Measurements from ENCODE around the gene DNAJC21.
"Not testable (repeated sequence)": the region's sequence is repeated elsewhere in the genome, so short reads cannot be mapped to it uniquely, and the experiment has no call there.

DNAJC21 gene

GRCh38 chr5:34929134-34929719 is at the start of gene DNAJC21:
Gene DNAJC21 (plus strand): TSS chr5:34929559. CDS start chr5:34929820, 261 bp downstream.
- DNase-seq (ENCODE audit: low spot score): peak; percentile 95

DNA sequence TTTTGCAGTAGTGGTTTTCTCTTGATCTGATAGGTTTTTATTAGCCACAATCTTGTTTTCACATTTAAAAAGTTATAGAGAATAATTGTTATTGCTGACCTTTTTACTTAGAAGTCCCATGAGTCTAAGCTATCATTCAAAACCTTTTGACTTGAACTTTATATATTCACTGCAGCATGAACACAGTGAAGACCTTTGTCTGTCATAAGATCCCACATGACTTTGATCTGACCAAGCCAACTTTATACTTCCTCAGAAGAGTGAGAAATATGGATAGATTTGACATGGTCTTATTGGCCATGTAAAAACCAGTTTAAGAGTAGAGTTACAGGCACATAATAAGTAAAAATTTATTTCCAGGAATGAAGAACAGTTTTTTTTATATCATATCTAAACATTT is 48.1 kb upstream of the DNAJC21 start:
- no peak for DNase-seq (ENCODE audit: low spot score)

DNA sequence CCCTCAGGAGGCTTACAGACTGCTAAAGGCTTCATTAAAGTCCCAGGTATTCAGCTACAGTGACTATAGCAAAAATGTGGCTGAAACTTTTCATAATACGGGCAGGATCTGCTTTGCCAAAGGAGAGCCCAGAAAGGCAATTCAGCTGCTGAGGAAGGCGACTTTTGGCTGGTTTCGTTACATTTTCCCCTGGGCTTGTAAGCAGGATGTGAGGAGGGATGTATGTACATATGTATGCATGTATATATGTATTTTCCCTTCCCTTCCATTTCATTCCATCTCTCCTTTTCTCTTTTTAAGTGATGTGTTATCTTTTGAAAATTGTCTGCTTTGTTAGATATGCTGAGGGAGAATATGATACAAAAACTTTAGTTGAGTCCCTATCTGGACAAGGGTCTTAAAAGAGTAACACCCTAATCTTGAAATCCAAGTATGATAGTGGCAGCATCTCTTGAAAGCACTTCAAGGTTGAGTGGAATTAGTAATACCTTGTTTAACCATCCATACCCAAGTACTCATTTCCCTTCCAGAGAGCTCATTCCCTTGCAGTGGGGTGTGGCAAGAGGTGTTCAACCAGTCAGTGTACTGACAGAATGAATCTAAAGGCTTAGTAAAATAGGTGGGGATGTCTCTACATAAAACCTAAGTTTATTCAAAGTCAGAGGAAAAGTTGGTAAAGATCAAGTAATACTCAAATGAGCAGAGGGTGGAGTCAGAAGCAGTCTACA is 42.8 kb upstream of the DNAJC21 start:
- DNase-seq (ENCODE audit: low spot score): no peak

- no peak for DNase-seq (ENCODE audit: low spot score)
Observed at GRCh38 chr5:34889394-34889793, 40.0 kb upstream of the DNAJC21 start.

- DNase-seq (ENCODE audit: low spot score): no peak
Observed at GRCh38 chr5:34891981-34892380, 37.4 kb upstream of the DNAJC21 start.

DNA sequence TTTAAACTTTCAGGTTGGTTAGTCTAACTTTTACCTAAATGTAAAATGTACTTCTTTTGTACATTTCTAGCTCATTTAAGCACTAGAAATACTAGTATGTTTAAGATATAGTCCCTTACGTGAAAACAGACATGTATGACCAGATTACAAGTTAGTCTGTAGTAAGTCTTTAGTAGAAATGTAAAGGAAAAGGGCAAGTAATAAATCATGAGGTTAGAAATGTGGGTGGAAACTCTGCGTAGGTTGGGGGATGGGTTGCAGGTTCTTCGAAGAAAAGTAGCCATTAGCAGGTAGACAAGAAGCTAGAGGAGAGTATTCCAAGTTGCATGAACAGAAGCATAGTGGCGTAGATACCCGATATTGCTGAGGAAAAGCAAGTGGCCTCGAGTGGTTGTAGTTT is 36.9 kb upstream of the DNAJC21 start:
- no peak for DNase-seq (ENCODE audit: low spot score)

DNA sequence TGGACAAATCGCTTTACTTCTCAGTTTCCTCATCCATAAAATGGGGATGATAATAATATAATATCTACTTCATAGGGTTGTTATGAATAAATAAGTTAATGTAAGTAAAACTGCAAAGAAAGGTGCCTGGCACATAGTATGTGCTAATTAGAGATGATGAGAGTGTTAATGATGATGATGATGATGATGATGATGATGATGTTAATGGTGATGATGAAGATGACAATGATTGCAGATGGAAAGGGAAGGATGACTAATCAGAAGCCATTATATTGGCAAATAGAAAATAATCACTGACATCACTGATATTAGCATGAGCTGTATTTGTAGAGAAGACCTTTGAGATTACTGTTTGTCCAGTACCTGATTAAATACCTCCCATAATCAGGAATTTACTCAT is 34.6 kb upstream of the DNAJC21 start:
- DNase-seq (ENCODE audit: low spot score): no peak

GRCh38 chr5:34895641-34896419 is 33.5 kb upstream of the DNAJC21 start:
- no peak for DNase-seq (ENCODE audit: low spot score)

- no peak for DNase-seq (ENCODE audit: low spot score)
Observed at GRCh38 chr5:34897646-34898045, 31.7 kb upstream of the DNAJC21 start.

DNA sequence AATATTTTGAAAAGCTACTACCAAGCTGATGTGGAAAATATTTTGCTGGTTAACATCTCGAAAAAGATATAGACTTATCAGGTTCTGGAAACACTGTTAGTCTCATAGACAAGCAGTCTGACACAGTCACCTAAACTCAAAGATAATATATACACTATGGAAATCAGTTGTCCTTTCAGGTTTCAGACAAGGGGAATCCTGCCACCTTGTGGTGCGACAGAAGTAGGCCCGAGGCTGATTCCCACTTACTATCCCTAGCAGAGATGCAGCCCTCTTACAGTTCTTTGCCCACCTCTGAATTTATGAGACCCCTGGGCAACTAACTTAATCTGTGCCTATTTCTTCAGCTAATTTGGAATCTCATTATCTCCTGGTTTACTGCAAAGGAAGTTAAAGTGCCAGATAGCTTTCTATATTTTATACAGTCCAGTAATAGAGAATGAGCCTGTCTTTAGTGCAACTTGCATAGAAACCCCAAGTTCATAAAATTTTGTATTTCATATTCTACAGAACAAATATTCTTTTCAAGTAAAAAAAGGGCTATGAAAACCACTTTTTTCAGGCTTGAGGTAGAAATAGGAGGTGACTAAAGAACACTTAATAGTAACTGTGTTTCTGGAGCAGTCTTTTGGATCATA is 31.0 kb upstream of the DNAJC21 start:
- peak; percentile 76 for DNase-seq (ENCODE audit: low spot score)

- DNase-seq (ENCODE audit: low spot score): no peak
Observed at GRCh38 chr5:34899066-34899465, 30.3 kb upstream of the DNAJC21 start.

DNA sequence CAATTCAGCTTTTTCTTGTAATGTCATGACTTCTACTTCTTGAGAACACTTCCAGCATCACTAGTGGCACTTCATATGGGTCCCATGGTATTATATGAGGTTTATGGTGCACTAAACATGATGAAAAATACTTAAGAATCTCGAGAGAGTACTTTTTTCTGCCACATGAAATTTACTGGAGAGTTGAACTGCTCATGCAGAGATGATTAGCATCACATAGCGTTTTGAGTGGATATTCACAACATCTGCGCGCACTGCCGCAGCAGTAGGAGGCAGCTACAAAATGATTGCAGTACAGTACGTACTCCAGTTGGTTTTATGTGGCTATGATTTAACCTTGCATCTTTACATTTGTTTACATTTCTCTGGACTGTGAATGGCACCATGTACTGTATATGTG is 28.7 kb upstream of the DNAJC21 start:
- DNase-seq (ENCODE audit: low spot score): no peak

DNA sequence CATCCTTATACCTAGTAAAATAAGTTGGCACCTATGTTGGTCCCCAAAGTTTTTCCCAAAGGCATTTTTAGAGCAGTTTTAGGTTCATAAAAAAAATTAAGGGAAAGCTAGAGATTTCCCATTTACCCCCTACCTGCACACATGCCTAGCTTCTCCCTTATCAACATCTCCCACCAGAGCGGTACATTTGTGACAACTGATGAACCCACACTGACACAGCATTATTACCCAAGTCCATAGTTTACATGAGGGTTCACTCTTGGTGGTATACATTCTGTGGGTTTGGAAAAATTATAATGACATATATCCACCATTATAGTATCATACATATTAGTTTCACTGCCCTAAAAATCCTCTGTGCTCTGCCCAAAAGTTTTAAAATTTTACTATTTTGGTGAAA is 26.1 kb upstream of the DNAJC21 start:
- no peak for DNase-seq (ENCODE audit: low spot score)

- DNase-seq (ENCODE audit: low spot score): no peak
Observed at GRCh38 chr5:34905564-34905963, 23.8 kb upstream of the DNAJC21 start.

DNA sequence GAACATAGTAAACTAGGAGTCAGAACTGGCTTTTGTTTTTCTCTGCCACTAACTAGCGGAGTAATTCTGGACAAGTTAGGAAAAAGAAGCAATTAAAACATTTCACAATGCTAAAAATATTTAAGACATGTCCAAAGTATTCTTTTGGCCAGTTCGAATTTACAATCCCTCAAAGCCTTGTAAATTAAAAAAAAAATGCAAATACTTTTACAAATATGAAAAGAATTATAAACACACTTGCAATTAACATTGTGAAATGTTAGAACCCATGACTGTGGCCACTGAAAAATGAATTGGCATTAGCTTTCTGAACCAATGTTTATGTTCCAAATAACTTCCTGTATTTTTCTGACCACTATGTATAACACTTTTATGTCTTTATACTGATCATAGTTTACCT is 16.3 kb upstream of the DNAJC21 start:
- no peak for DNase-seq (ENCODE audit: low spot score)

- DNase-seq (ENCODE audit: low spot score): peak; percentile 67
Observed at GRCh38 chr5:34914671-34915138, 14.7 kb upstream of the DNAJC21 start.

- DNase-seq (ENCODE audit: low spot score): peak; percentile 97
Observed at GRCh38 chr5:34915139-34915855, 14.1 kb upstream of the DNAJC21 start, which contains the start of the genes BRIX1 and RAD1. Gene BRIX1 (plus strand): TSS chr5:34915711. CDS start chr5:34915739, 28 bp downstream. Gene RAD1 (minus strand): TSS chr5:34915504. CDS start chr5:34914892, 612 bp downstream.

- DNase-seq (ENCODE audit: low spot score): peak; percentile 21
Observed at GRCh38 chr5:34915856-34916192, 13.5 kb upstream of the DNAJC21 start.

DNA sequence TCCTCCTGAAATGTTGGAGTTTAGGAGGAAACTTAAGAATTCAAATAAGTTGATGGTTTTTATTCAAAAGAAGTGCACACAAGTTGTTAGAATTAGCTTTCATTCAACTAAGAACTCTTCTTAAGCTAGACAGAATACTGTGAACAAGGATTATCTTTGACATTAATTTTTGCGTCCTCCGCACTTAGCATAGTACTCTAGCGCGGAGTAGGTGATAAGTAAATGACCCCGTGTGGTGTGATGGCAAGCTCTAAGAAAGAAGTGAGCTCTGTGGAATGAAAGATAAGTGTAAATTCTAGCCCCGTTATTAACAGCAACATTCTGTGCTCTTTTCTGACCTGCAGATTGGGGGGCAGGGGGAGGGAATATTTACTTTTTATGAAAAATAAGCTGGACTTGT is 12.8 kb upstream of the DNAJC21 start:
- DNase-seq (ENCODE audit: low spot score): peak; percentile 30

DNA sequence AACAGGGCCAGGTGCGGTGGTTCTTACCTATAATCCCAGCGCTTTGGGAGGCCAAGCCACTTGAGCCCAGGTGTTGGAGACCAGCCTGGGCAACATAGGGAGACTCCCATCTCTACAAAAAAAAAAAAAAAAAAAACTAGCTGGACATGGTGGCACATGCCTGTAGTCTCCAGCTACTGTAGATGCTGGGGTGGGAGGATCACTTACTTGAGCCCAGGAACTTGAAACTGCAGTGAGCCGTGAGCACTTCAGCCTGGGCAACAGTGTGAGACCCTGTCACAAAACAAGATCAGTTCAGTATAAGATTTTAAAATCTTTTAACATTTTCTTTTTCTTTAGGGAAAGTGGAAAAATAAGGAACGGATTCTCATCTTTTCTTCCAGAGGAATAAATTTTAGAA is 11.3 kb upstream of the DNAJC21 start:
- DNase-seq (ENCODE audit: low spot score): peak; percentile 40

DNA sequence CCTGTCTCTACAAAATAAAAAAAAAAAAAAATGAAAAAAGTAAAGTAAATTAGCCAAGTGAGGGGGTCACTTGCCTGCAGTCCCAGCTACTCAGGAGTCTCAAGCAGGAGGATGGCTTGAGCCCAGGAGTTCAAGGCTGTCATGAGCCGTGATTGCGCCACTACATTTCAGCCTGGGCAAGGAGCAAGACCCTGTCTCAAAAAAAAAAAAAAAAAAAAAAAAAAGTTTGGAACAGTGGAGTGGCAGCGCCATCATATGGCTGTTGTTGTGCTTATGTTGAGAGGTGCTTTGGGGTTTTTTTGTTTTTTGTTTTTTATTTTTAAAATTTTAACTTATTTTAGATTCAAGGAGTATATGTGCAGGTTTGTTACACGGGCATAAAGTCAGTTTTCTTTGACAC is 10.3 kb upstream of the DNAJC21 start:
- DNase-seq (ENCODE audit: low spot score): no peak

GRCh38 chr5:34923256-34923655 is 6.1 kb upstream of the DNAJC21 start:
- not testable (repeated sequence) for DNase-seq (ENCODE audit: low spot score)
